NCI-H187 (cell line): Measurements from ENCODE around the gene ACSF3.
A peak's percentile ranks its signal among the peaks of the same experiment; 100 is the strongest.

Source experiments
- DNase-seq, 2 experiments: peaks; one replicate each; lab custom pipeline; 2025; lab: John Stamatoyannopoulos, UW

The ACSF3 gene

GRCh38 chr16:89095491-89095951 lies 1.9 kb downstream of the ACSF3 start:
- DNase-seq, result no peak

- no peak for DNase-seq
Measured at GRCh38 chr16:89096042-89096717, 2.5 kb downstream of the ACSF3 start.

- no peak for DNase-seq
Measured at GRCh38 chr16:89096768-89097391, 3.2 kb downstream of the ACSF3 start.

- DNase-seq, result no peak
Measured at GRCh38 chr16:89097392-89097772, 3.7 kb downstream of the ACSF3 start.

- no peak for DNase-seq
Measured at GRCh38 chr16:89098767-89099430, 5.2 kb downstream of the ACSF3 start.

GRCh38 chr16:89099905-89100304 lies 6.3 kb downstream of the ACSF3 start:
- DNase-seq, result no peak

- no peak for DNase-seq
Measured at GRCh38 chr16:89100601-89101302, 7.1 kb downstream of the ACSF3 start.

- DNase-seq, result no peak
Measured at GRCh38 chr16:89101303-89102040, 7.8 kb downstream of the ACSF3 start.

GRCh38 chr16:89102041-89102471 lies 8.4 kb downstream of the ACSF3 start:
- DNase-seq, result peak; percentile 47 to 84

- no peak for DNase-seq
Measured at GRCh38 chr16:89102481-89103073, 8.9 kb downstream of the ACSF3 start.

- no peak for DNase-seq
Measured at GRCh38 chr16:89103156-89103555, 9.5 kb downstream of the ACSF3 start.

- DNase-seq, result no peak
Measured at GRCh38 chr16:89103781-89104180, 10.1 kb downstream of the ACSF3 start.

- no peak for DNase-seq
Measured at GRCh38 chr16:89104303-89104702, 10.7 kb downstream of the ACSF3 start.

GRCh38 chr16:89104930-89105571 lies 11.4 kb downstream of the ACSF3 start:
- peak; percentile 21 to 42 for DNase-seq

GRCh38 chr16:89105599-89106151 lies 12.0 kb downstream of the ACSF3 start:
- no peak for DNase-seq

GRCh38 chr16:89106533-89107202 lies 13.0 kb downstream of the ACSF3 start:
- DNase-seq, result no peak

- no peak for DNase-seq
Measured at GRCh38 chr16:89107203-89107582, 13.5 kb downstream of the ACSF3 start.

- DNase-seq, result no peak
Measured at GRCh38 chr16:89108416-89108815, 14.8 kb downstream of the ACSF3 start.

- DNase-seq, result no peak
Measured at GRCh38 chr16:89110641-89111040, 17.0 kb downstream of the ACSF3 start.

GRCh38 chr16:89111263-89111662 lies 17.6 kb downstream of the ACSF3 start:
- no peak for DNase-seq
